HCT116 (cell line): ENCODE data around the gene SLCO2A1.

ENCODE experiments used
- CEBPB ChIP-seq: IDR thresholded peaks from 2 replicates; pipeline ENCODE4 v1.6.1; 2012; ENCODE audit warnings: low read depth
- ELF1 ChIP-seq: IDR thresholded peaks from 2 replicates; pipeline ENCODE4 v1.6.1; 2012; ENCODE audit warnings: low read depth, borderline replicate concordance
- EZH2 ChIP-seq: fragments of 200-600 bp; sonication (generic); IDR thresholded peaks from 2 replicates; pipeline ENCODE4 v1.6.1; 2017; ENCODE audit warnings: antibody characterized with exemption, mixed run types
- JUND ChIP-seq: IDR thresholded peaks from 2 replicates; pipeline ENCODE4 v1.6.1; 2012
- POLR2A ChIP-seq: IDR thresholded peaks from 2 replicates; pipeline ENCODE4 v1.7.0; 2011; ENCODE audit warnings: borderline replicate concordance; ENCODE audit not compliant: insufficient read depth, insufficient read length; ENCODE audit errors: extremely low read depth
- POLR2AphosphoS5 ChIP-seq: IDR thresholded peaks from 2 replicates; pipeline ENCODE4 v1.6.1; 2011; ENCODE audit warnings: mild to moderate bottlenecking, low read depth, low read length, moderate library complexity
- RAD21 ChIP-seq: IDR thresholded peaks from 2 replicates; pipeline ENCODE4 v1.6.1; 2012; ENCODE audit warnings: low read depth, mild to moderate bottlenecking
- SIN3A ChIP-seq: IDR thresholded peaks from 2 replicates; pipeline ENCODE4 v1.6.1; 2012; ENCODE audit warnings: low read depth
- SP1 ChIP-seq: IDR thresholded peaks from 2 replicates; pipeline ENCODE4 v1.6.1; 2012; ENCODE audit warnings: low read depth
- SRF ChIP-seq: IDR thresholded peaks from 2 replicates; pipeline ENCODE4 v1.6.1; 2012; ENCODE audit warnings: low read depth
- TCF7L2 ChIP-seq: IDR thresholded peaks from 2 replicates; pipeline ENCODE4 v1.7.0; 2011; ENCODE audit warnings: borderline replicate concordance, inconsistent platforms; ENCODE audit not compliant: insufficient read depth, insufficient read length; ENCODE audit errors: extremely low read depth
- ZNF274 ChIP-seq: fragments of 200-500 bp; sonication (Bioruptor generic); IDR thresholded peaks from 2 replicates; pipeline ENCODE4 v1.6.1; 2014; ENCODE audit warnings: mild to moderate bottlenecking, low read depth, low read length, inconsistent platforms
- TF ChIP-seq, protein P1 (sequence below), 3 experiments: fragments of 200-600 bp in 1 of 3; sonication (generic) in 1 of 3; IDR thresholded peaks in 2 of 3; conservative IDR thresholded peaks in 1 of 3; 2 replicates each; pipeline ENCODE4 v1.5.1; 2012 to 2017; ENCODE audit warnings: low read depth in 2 of 3, low read length in 2 of 3, antibody characterized with exemption in 1 of 3, borderline replicate concordance in 1 of 3, control low read depth in 1 of 3, mild to moderate bottlenecking in 1 of 3, mixed read lengths in 1 of 3, mixed run types in 1 of 3, moderate library complexity in 1 of 3; ENCODE audit not compliant: insufficient read depth in 1 of 3
- TF ChIP-seq, protein P2 (sequence below): IDR thresholded peaks from 2 replicates; pipeline ENCODE4 v1.6.1; 2012; ENCODE audit warnings: low read depth

DNA sequence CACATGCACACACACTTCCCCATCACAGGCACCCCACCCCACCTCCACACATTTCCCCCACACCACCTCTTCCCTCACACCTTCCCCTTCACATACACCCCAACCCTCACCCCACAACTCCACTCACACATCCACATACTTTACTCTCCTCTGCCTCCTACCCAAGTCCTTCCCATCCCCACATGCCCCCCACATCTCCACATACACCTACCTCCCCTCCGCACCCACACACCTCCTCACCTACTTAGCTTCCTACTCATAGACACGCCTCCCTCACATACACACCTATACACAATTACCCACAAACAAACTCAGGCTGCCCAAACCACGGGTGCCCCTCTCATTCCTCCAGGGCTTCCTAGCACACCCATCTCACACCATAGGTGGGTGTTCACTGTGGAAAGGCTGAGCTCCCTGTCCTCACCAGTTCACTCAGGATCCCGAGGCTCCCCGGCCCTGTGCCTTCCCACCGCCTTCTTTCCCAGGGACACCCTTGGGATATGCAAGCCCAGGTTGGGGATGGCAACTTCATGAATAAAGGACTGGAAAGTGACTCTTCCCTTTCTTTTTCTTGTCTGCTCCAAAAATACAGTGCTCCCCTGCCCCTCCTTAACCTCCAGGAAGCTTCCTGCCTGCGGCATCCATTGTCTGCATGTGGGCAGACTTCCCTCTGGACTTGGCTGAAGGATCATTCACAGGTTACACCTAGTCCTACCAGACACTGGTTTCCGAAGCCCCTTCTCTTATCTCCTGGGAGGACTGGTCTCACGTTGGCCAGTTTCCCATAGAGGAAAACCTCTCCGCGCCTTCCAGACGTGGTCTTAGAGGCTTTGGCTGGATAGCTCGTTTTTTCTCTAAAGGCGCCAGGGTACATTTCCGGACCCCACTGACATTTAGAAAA, 61.5 kb downstream of the SLCO2A1 start:
- TF ChIP-seq EZH2 (no peak), SIN3A (no peak), POLR2A (no peak), CEBPB (no peak), TCF7L2 (no peak), POLR2AphosphoS5 (no peak), ZNF274 (no peak), RAD21 (no peak), SRF (no peak), JUND (no peak), SP1 (no peak), ELF1 (no peak)
- TF ChIP-seq, protein P1, sequence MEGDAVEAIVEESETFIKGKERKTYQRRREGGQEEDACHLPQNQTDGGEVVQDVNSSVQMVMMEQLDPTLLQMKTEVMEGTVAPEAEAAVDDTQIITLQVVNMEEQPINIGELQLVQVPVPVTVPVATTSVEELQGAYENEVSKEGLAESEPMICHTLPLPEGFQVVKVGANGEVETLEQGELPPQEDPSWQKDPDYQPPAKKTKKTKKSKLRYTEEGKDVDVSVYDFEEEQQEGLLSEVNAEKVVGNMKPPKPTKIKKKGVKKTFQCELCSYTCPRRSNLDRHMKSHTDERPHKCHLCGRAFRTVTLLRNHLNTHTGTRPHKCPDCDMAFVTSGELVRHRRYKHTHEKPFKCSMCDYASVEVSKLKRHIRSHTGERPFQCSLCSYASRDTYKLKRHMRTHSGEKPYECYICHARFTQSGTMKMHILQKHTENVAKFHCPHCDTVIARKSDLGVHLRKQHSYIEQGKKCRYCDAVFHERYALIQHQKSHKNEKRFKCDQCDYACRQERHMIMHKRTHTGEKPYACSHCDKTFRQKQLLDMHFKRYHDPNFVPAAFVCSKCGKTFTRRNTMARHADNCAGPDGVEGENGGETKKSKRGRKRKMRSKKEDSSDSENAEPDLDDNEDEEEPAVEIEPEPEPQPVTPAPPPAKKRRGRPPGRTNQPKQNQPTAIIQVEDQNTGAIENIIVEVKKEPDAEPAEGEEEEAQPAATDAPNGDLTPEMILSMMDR (IDR thresholded peaks at IDR 0.05 in 2 of 3, conservative IDR thresholded peaks at IDR 0.05 in 1 of 3; ENCODE audit: borderline replicate concordance in 1 of 3, insufficient read depth in 1 of 3, low read depth in 2 of 3, low read length in 2 of 3), result no peak
- TF ChIP-seq, protein P2, sequence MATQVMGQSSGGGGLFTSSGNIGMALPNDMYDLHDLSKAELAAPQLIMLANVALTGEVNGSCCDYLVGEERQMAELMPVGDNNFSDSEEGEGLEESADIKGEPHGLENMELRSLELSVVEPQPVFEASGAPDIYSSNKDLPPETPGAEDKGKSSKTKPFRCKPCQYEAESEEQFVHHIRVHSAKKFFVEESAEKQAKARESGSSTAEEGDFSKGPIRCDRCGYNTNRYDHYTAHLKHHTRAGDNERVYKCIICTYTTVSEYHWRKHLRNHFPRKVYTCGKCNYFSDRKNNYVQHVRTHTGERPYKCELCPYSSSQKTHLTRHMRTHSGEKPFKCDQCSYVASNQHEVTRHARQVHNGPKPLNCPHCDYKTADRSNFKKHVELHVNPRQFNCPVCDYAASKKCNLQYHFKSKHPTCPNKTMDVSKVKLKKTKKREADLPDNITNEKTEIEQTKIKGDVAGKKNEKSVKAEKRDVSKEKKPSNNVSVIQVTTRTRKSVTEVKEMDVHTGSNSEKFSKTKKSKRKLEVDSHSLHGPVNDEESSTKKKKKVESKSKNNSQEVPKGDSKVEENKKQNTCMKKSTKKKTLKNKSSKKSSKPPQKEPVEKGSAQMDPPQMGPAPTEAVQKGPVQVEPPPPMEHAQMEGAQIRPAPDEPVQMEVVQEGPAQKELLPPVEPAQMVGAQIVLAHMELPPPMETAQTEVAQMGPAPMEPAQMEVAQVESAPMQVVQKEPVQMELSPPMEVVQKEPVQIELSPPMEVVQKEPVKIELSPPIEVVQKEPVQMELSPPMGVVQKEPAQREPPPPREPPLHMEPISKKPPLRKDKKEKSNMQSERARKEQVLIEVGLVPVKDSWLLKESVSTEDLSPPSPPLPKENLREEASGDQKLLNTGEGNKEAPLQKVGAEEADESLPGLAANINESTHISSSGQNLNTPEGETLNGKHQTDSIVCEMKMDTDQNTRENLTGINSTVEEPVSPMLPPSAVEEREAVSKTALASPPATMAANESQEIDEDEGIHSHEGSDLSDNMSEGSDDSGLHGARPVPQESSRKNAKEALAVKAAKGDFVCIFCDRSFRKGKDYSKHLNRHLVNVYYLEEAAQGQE, result no peak
